Measurements from ENCODE around the gene MTURN.

Gene MTURN

GRCh38 chr7:30149640-30150272 lies 15.0 kb downstream of the MTURN start:
- TF ChIP-seq CTCF (IDR thresholded peaks at IDR 0.05; ENCODE audit: low read depth, low read length, missing control alignments), result no peak
- no peaks in the 10 kb centered on the region for H3K27me3 ChIP-seq (replicated peaks)
- no peak for DNase-seq
- H3K36me3 ChIP-seq (replicated peaks), result no peaks in the 10 kb centered on the region
- no peak overlapping the region for H3K4me3 ChIP-seq (ENCODE audit: low read depth, low read length)
- in situ Hi-C loops (cut with HindIII; ENCODE audit: low pct_ligation_motif_present, low sequenced_read_pairs), result no loop called here
- H3K27ac ChIP-seq, result no peak overlapping the region

GRCh38 chr7:30150711-30151110 lies 15.9 kb downstream of the MTURN start:
- Histone ChIP-seq H3K36me3 (replicated peaks) (no peaks in the 10 kb centered on the region), H3K27ac (no peak overlapping the region), H3K4me3 (ENCODE audit: low read depth, low read length) (no peak overlapping the region), H3K27me3 (replicated peaks) (no peaks in the 10 kb centered on the region)
- in situ Hi-C loops (cut with HindIII; ENCODE audit: low pct_ligation_motif_present, low sequenced_read_pairs), result no loop called here
- TF ChIP-seq CTCF (IDR thresholded peaks at IDR 0.05; ENCODE audit: low read depth, low read length, missing control alignments), result no peak
- DNase-seq, result no peak

GRCh38 chr7:30154111-30154587 lies 19.4 kb downstream of the MTURN start:
- no peak overlapping the region for H3K4me3 ChIP-seq (ENCODE audit: low read depth, low read length)
- no peaks in the 10 kb centered on the region for H3K27me3 ChIP-seq (replicated peaks)
- H3K36me3 ChIP-seq (replicated peaks), result no peaks in the 10 kb centered on the region
- in situ Hi-C loops (cut with HindIII; ENCODE audit: low pct_ligation_motif_present, low sequenced_read_pairs), result no loop called here
- no peak overlapping the region for H3K27ac ChIP-seq
- no peak for TF ChIP-seq CTCF (IDR thresholded peaks at IDR 0.05; ENCODE audit: low read depth, low read length, missing control alignments)
- no peak for DNase-seq

- H3K27me3 ChIP-seq (replicated peaks), result no peaks in the 10 kb centered on the region
- no peak overlapping the region for H3K27ac ChIP-seq
- no peak for DNase-seq
- no peak for TF ChIP-seq CTCF (IDR thresholded peaks at IDR 0.05; ENCODE audit: low read depth, low read length, missing control alignments)
- H3K36me3 ChIP-seq (replicated peaks), result no peaks in the 10 kb centered on the region
- in situ Hi-C loops (cut with HindIII; ENCODE audit: low pct_ligation_motif_present, low sequenced_read_pairs), result no loop called here
- no peak overlapping the region for H3K4me3 ChIP-seq (ENCODE audit: low read depth, low read length)
Measured at GRCh38 chr7:30155481-30155880, 20.7 kb downstream of the MTURN start.

- no peaks in the 10 kb centered on the region for H3K27me3 ChIP-seq (replicated peaks)
- H3K27ac ChIP-seq, result no peak overlapping the region
- H3K4me3 ChIP-seq (ENCODE audit: low read depth, low read length), result no peak overlapping the region
- in situ Hi-C loops (cut with HindIII; ENCODE audit: low pct_ligation_motif_present, low sequenced_read_pairs), result no loop called here
- DNase-seq, result no peak
- no peaks in the 10 kb centered on the region for H3K36me3 ChIP-seq (replicated peaks)
- no peak for TF ChIP-seq CTCF (IDR thresholded peaks at IDR 0.05; ENCODE audit: low read depth, low read length, missing control alignments)
Measured at GRCh38 chr7:30157204-30157603, 22.4 kb downstream of the MTURN start.

- in situ Hi-C loops (cut with HindIII; ENCODE audit: low pct_ligation_motif_present, low sequenced_read_pairs), result no loop called here
- no peaks in the 10 kb centered on the region for H3K27me3 ChIP-seq (replicated peaks)
- DNase-seq, result no peak
- no peaks in the 10 kb centered on the region for H3K36me3 ChIP-seq (replicated peaks)
- H3K27ac ChIP-seq, result no peak overlapping the region
- TF ChIP-seq CTCF (IDR thresholded peaks at IDR 0.05; ENCODE audit: low read depth, low read length, missing control alignments), result no peak
- no peak overlapping the region for H3K4me3 ChIP-seq (ENCODE audit: low read depth, low read length)
Measured at GRCh38 chr7:30159163-30159562, 24.4 kb downstream of the MTURN start.
